ACHN (cell line): ENCODE data around the gene NELL1.

Source experiments
- DNase-seq: peaks from one replicate; pipeline ENCODE4 v3.0.0-alpha.2; 2015
- in situ Hi-C: cut with HindIII; loops from 2 replicates; pipeline ENCODE4 v1.10.0; 2017; ENCODE audit warnings: low sequenced_read_pairs, low pct_ligation_motif_present, low pct_unique_long_range_greater_than_20kb

The NELL1 gene

DNA sequence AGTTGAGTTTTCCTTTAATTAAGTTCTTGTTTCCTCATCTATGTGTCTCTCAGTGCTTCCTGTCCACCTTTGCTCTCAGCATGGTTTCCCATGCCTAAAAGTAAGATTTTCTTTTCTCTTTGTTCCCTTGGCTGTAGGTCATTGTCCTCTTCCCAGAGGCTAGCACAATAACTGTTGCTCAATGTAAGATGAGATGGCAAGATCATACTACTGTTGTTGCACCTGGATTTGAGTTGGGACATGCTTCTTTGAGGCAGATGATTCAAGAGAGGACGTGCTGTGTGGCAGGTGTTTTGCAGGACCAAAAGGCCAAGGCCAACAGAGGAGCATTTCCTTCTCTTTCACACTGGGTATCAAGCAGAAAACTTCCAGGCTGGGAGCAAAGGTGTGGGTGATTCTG, 11.3 kb upstream of the NELL1 start:
- DNase-seq: no peak
- in situ Hi-C loops: no loop called here

DNA sequence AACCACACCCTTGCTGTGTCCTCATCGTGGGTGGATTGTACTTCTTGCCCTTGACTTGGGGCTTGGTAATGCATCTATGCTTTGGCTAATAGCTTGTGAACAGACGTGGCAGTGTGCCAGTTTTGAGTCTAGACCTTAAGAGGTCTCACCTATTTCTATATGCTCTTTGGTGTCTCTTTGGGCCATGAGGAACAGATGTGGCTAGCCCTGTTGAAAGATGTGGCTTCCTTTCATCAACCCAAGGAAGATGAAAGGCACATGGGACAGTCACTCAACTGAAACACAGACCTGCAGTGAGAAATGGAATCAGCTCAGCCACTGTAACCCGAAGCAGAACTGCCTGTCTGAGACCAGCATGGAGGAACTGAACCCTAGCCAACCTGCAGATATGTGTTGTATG, 7.9 kb upstream of the NELL1 start:
- no peak for DNase-seq
- in situ Hi-C loops: no loop called here

DNA sequence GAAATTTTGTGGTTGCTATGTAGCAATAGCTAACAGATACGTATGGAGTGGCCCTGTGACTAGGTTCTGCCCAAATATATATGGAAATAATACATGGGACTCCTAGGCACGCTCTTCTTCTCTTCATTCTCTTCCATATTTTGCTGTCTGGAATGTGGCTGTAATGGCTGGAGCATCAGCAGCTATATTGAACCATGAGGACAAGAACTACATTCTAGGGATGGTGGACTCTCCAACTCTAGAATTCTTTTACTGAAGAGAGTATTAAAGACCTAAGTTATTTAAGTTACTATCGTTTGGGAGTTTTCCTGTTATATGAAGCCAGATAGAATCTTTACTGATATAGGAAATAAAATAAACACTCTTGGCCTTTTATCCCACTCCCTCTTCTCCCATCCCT, 7.5 kb upstream of the NELL1 start:
- no peak for DNase-seq
- in situ Hi-C loops: no loop called here

DNA sequence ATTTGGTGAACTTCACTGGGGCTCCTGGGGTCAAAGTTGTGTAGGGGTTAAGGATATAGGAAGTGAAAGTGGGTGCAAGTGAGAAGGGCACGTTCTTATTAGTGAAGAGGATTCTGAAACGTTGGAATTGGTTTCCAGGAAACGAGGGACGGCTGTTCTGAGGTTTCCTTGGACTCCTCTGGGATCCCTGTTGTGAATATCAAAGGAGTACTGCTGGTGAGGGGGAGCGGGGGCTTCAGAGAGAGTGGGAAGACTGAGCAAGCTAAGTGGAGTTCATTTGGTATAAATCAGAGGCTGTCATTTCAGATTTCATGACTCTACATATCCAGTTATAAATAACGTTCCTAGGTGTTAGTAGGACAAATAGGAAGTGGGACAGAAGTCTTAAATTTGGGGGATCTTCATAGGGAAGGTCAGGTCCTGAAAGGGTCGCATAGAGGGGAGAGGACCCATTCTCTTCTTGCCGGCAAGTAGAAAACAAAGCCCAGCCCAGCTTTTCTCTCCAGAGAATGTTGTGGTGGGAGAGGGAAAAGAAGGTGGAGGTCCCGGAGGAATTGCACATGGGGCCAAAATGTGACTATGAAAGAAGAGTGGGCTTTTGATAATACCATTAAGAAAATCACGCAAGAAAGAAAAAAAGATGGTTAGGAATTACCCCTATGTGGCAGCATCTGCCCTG, 1.1 kb upstream of the NELL1 start:
- in situ Hi-C loops: no loop called here
- DNase-seq: no peak

DNA sequence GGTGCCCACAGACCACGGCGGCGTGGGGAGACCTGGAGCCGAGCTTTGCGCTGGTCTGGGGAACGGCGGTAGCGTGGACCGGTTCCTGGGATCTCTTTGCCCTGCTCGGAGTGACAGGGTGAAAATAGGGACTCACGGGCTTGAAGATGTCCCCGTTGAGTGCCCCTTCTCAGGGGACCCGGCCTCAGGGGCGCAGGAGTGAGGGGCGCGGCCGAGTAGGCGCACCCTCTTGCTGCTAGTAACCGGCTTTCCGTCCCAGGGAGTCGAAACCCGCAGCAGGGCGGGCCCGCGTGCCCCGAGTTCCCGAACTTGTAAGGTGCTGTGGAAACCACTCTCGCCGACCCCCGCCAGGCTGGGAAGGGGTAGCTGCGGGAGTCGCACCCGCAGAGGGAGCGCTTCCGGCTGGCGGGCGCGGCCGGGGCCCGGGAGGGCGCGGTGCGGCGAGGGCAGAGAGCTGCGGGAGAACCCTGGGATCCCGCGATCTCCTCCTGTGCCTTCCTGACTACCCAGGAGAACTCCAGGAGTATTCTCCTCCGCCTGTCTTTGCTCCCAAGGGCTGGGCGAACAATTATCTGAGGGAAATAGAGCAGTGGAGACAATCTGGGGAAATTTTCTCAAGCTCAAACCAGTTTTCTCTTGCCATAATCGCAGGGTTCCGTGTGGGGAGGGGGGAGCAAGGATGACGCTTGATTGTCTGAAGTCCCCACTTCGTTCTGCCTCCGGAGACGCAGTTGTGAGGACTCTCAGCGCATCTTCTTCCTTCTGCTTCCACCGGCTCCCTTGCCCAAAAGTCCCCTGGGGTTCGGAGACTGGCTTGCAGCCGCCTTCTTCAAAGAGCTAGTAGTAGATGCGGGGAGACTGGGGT, 666 bp downstream of the NELL1 start:
- in situ Hi-C loops: no loop called here
- DNase-seq: no peak

DNA sequence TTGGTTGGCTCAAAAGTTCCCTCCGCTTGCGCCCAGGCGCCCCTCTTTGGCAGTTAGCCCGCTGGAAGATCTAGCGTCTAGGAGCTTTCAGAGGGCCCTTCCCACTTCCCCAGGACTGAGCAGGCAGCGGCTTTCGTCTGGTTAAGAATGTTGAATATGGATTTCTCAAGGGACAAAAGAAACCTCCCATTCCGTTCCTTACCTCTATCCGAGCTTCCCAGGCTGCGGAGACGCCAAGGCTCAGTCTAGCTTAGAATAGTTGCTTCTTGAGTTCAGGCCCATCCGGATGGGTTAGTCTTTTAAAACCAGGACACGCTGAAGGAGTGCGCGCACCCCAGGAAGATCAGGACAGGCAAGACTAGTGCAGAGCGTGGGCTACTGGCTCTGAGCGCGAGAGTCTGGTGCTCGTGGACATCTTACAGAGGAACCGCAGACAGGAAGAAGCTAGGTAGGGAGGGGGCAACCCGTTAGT, 1.6 kb downstream of the NELL1 start:
- no peak for DNase-seq
- in situ Hi-C loops: no loop called here

DNA sequence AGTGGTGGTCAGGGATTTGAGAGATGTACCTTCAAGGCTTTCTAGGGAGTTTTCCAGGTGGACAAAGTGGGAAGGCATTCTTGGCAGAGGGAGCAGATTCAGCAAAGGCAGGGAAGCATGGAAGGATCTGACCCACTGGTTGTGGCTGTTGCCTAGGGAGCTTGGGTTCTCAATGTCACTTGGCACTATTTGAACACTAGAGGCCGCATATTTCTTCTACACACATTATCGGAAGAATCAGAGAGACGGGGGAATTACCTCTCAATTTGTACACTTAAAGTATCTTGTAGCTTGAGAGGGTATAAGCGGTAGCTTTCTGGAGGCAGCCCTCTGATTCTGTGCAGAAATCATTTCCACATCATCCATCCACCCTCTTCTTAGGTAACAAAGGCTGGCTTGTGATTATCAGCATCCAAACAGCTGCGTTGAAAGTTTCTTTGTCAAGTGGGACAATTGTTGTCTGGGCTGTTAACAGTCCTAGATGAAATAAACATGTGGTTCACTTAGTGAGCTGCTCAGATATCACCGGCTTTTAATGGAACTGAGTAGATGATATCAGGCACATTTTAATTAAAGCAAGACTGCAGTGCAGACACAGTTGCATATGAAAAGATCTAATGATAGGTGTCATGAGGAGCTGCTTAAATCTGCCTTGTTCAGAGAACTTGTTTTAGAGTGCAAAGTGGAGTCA, 2.6 kb downstream of the NELL1 start:
- in situ Hi-C loops: no loop called here
- DNase-seq: peak; percentile 34

DNA sequence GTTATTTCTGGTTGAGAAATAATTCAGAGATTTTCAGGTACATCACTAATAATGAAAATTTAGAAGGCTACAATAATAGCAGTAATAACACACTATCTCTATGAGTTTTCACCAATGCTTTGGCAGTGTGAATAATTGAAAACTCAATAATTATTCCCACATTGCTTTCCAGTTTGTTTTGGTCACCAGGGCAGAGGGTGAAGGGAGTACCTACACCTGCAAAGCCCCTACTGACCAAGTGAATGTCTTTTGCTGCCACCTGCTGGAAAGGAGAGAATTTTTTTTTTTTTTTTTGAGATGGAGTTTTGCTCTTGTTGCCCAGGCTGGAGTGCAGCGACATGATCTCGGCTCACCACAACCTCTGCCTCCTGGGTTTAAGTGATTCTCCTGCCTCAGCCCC, 3.2 kb downstream of the NELL1 start:
- DNase-seq: peak; percentile 12
- in situ Hi-C loops: no loop called here

DNA sequence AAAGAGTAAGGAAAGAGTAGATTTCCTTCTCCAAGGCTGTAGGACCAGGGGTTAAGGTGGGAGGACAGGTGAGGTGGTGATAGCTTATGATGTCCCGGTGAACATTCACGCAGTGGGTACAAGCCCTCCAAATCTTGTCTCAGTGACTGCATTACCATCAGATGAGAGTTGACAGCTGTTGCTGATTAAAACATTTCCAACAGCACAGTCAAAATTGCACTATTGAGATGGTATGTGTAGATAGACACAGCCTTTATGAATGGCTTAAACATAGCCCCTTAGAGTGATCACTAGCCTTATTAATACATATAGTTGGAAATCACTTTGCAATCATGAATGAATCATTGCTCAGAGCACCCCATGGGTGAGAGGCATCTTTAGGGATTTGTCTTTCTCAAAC, 7.3 kb downstream of the NELL1 start:
- DNase-seq: no peak
- in situ Hi-C loops: no loop called here

DNA sequence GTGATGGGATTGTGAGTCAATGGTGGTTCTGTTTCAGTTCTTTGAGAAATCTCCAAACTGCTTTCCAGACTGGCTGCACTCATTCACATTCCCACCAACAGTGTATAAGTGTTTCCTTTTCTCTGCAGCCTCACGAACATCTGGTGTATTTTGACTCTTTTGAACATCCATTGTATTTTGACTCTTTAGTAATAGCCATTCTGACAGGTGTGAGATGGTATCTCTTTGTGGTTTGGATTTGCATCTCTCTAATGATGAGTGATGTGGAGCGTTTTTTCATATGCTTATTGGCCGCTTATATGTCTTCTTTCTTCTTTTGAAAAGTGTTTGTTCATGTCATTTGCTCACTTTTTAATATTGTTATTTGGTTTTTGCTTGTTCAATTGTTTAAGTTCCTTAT, 19.4 kb downstream of the NELL1 start:
- in situ Hi-C loops: no loop called here
- DNase-seq: no peak

DNA sequence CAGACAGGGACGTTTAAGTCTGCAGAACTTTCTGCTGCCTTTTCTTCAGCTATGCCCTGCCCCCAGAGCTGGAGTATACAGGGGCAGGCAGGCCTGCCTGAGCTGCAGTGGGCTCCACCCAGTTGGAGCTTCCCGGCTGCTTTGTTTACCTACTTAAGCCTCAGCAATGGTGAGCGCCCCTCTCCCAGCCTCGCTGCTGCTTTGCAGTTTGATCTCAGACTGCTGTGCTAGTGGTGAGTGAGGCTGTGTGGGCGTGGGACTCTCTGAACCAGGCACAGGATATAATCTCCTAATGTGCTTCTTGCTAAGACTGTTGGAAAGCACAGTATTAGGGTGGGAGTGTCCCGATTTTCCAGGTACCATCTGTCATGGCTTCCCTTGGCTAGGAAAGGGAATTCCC, 38.5 kb downstream of the NELL1 start:
- in situ Hi-C loops: no loop called here
- no peak for DNase-seq

DNA sequence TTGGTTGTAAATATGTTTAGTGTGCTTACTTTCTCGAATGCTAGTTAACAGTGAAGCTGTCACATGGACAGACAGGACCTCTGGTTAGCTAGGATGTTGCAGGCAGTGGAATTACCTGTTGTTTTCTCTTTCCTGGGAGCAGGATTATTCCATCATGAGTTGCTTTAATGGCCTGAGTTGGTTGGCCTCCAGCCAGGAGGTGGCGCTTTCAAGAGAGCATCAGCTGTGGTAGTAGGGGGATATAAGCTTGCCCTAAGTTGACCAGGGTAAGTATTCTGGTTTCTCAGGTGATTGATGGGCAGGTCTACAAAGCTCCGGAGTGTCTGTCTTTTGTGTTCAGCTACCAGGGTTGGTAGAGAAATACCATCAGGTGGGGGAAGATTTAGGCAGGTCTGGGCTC, 43.5 kb downstream of the NELL1 start:
- in situ Hi-C loops: no loop called here
- DNase-seq: no peak

DNA sequence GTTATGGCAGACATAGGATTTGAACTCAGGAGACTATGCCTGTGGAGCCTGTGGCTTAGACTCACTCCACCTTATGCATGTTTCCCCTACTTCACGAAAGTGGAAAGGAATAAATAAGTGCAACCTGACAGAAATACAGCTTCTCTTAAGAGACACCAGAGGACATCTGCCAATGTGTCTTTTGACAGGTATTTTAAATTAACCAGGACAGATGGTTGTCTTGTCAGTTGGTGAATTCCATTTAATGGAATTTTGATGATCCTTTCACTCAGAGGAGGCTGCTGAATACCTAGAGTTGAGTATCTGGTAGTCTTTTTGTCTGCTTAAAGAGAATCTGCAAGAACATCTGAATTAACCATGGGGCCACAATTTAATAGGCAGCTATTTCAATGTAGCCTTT, 46.1 kb downstream of the NELL1 start:
- no peak for DNase-seq
- in situ Hi-C loops: no loop called here

DNA sequence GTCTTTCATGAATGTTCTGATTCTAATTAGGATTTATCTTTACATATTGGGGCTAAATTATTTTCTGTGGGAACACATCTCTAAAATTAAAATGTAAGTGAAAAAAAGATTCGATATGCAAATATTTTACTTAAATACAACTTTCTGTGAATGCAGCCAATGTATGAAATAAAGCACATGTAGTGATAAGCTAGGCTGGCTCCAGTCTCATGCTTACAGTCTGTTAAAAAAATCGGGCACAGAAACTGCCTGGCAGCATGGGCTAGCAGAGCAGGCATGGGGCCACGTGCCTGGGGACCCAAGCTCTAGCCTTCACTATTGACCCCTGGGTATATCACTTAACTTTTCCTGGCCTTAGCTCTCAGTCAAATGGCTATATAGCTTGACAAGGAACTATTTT, 46.5 kb downstream of the NELL1 start:
- in situ Hi-C loops: no loop called here
- no peak for DNase-seq

DNA sequence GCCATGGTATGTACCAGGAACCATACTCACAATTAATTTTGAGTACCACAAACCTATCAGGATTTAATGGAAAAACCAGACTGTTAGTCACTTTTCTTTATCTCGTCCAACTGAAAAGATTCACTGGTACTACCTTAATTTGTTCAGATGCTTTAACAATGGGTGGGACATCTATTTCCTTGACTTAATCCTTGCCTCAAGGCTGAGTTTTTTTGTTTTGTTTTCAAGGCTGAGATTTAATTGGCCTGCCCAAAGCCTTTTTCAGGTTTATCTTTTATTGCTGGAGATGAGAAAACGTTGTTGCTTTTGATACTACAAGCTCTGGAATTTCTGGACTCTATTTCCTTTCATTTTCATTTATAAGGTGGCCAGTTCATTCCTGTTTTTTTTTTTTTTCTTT, 50.4 kb downstream of the NELL1 start:
- in situ Hi-C loops: no loop called here
- DNase-seq: no peak

DNA sequence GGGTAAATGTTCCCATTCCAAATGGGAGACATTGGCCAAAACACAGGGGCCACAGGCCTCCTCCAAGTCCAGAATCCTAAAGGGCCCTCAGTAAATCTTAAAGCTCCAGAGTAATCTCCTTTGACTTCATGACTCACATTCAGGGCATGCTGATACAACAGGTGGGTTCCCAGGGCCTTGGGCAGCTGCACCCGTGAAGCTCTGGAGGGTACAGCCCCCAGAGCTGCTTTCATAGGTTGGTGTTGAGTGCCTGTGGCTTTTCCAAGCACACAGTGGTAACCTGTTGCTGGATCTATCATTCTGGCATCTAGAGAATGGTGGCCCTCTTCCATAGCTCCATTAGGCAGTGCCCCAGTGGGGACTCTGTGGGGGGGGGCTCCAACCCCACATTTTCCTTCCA, 54.0 kb downstream of the NELL1 start:
- DNase-seq: no peak
- in situ Hi-C loops: no loop called here

DNA sequence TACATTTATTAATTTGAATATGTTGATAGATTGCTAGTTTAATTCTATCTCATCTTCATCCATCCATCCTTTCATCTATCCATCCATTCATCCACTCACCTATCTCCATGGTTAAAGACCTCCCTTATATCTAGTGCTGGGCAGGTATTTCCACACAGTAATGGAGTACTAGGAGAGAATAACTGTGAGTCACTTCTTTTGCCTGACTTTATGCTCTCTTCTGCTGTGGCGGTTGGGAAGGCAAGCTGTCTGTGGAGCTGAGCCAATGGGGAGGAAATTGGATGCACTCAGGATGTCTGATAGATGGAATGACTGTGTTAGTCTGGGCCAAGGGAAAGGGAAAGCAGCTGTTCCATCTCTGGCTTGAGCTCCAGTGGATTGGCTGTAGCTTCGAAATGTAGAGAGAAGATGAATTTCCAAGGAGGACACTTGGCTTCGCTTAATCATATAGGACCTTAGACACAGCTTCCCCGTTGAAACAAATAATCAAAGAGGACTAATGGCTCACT, 60.3 kb downstream of the NELL1 start:
- in situ Hi-C loops: no loop called here
- no peak for DNase-seq

DNA sequence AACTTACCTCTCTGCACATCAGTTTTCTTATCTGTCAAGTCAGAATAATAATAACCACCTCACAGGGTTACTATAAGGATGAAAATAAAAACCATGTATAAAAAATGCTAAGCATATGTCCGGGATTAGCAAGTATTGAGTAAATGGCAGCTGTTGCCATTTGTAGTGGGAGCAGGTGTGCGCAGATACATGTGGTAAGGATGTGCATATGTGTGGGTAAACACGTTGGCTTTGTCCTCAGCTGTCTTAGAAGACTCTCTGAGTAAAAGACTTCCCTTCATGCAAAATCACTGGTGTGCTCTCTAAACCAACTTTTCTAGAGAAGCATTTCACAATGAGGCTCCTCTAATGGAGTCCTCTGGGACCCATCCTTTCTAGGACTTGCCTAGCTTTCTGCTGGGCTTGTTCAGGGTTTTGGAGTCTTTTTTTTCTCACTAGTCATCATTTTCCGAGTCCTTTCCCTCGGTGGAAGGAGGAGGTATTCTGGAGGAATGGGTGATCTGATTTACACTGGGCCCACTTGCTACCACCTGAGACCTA, 62.4 kb downstream of the NELL1 start:
- no peak for DNase-seq
- in situ Hi-C loops: no loop called here

DNA sequence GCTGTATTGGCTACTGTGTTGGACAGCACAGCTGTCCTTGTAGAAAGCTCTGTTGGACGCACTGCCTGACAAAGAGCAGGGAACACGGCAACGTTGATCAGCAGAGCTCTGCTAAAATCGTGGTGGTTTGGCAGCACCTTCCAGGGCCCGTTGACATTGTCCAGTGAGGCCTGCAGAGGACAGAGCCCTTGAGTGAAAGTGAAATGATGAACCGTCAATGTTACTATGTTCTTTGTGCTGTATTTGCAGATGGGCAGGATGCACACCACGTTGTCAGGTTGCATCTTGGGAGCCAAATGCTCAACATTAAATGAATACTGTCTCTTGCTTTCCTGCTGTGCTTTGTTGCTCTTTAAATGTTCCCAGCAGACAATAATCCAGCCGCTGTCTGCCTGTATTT, 69.7 kb downstream of the NELL1 start:
- DNase-seq: no peak

More for the DNA sequence above, 69.7 kb downstream of the NELL1 start:
- in situ Hi-C loops: no loop called here
